Liver (tissue), 9 donors: ENCODE results near the gene GTPBP3. TPM values are rescaled to one million over a fixed set of nuclear protein-coding genes. Genes with fewer than 3 reads are reported as not detected.

Experiments used
- DNase-seq: peaks from one replicate; pipeline ENCODE4 v3.0.0-alpha.2; 2017; ENCODE audit warnings: low spot score
- H3K27ac ChIP-seq, 2 donors: one replicate each; pipeline ENCODE4 v1.7.0; 2013; ENCODE audit warnings: inconsistent platforms in 2 of 2, low read length in 2 of 2, control low read depth in 1 of 2, low read depth in 1 of 2, mild to moderate bottlenecking in 1 of 2
- H3K27me3 ChIP-seq, 4 donors: one replicate each; pipeline versions ENCODE4 v1.6.1 to v1.7.0; 2013; ENCODE audit warnings: low read length in 3 of 4, inconsistent platforms in 1 of 4, mild to moderate bottlenecking in 1 of 4, moderate library complexity in 1 of 4; ENCODE audit not compliant: control insufficient read depth in 4 of 4, insufficient read depth in 4 of 4
- H3K36me3 ChIP-seq, 4 donors: one replicate each; pipeline versions ENCODE4 v1.6.1 to v1.7.0; 2013; ENCODE audit warnings: low read length in 3 of 4, mild to moderate bottlenecking in 3 of 4, low read depth in 1 of 4, moderate library complexity in 1 of 4; ENCODE audit not compliant: control insufficient read depth in 4 of 4, insufficient read depth in 3 of 4
- H3K4me1 ChIP-seq, 4 donors: one replicate each; pipeline versions ENCODE4 v1.6.1 to v1.7.0; 2013; ENCODE audit warnings: low read length in 3 of 4, mild to moderate bottlenecking in 3 of 4, moderate library complexity in 1 of 4; ENCODE audit not compliant: control insufficient read depth in 4 of 4, insufficient read depth in 4 of 4
- H3K4me3 ChIP-seq, 3 donors: one replicate each; pipeline versions ENCODE4 v1.6.1 to v1.7.0; 2013; ENCODE audit warnings: low read length in 3 of 3, control low read depth in 1 of 3, low read depth in 1 of 3, mild to moderate bottlenecking in 1 of 3
- H3K9ac ChIP-seq, 2 donors: one replicate each; pipeline ENCODE4 v1.7.0; 2013; ENCODE audit warnings: low read length in 2 of 2, mild to moderate bottlenecking in 2 of 2, moderate library complexity in 2 of 2, control low read depth in 1 of 2, low read depth in 1 of 2
- H3K9me3 ChIP-seq, 4 donors: one replicate each; pipeline versions ENCODE4 v1.6.1 to v1.7.0; 2013; ENCODE audit warnings: low read length in 3 of 4; ENCODE audit not compliant: control insufficient read depth in 4 of 4
- EGR1 ChIP-seq, 2 donors: IDR thresholded peaks; 2 replicates each; pipeline ENCODE4 v1.6.1; 2016 to 2018; ENCODE audit warnings: antibody characterized with exemption in 2 of 2, low read depth in 2 of 2
- FOXA1 ChIP-seq: IDR thresholded peaks from 2 replicates; pipeline ENCODE4 v1.6.1; 2016; ENCODE audit warnings: antibody characterized with exemption
- FOXA2 ChIP-seq: IDR thresholded peaks from 2 replicates; pipeline ENCODE4 v1.6.1; 2016; ENCODE audit warnings: antibody characterized with exemption
- GABPA ChIP-seq, 2 donors: IDR thresholded peaks in 1 of 2; conservative IDR thresholded peaks in 1 of 2; 2 replicates each; pipeline ENCODE4 v1.6.1; 2016; ENCODE audit warnings: antibody characterized with exemption in 2 of 2, mild to moderate bottlenecking in 1 of 2, moderate library complexity in 1 of 2
- HNF4A ChIP-seq, 2 donors: conservative IDR thresholded peaks; 2 replicates each; pipeline ENCODE4 v1.6.1; 2016; ENCODE audit warnings: antibody characterized with exemption in 2 of 2, mild to moderate bottlenecking in 2 of 2
- HNF4G ChIP-seq: IDR thresholded peaks from 2 replicates; pipeline ENCODE4 v1.6.1; 2016; ENCODE audit warnings: antibody characterized with exemption
- NR2F2 ChIP-seq: IDR thresholded peaks from 2 replicates; pipeline ENCODE4 v1.6.1; 2016; ENCODE audit warnings: antibody characterized with exemption
- RAD21 ChIP-seq, 2 donors: IDR thresholded peaks; 2 replicates each; pipeline ENCODE4 v1.6.1; 2016; ENCODE audit warnings: antibody characterized with exemption in 2 of 2, mild to moderate bottlenecking in 2 of 2
- RXRA ChIP-seq, 2 donors: IDR thresholded peaks; 2 replicates each; pipeline ENCODE4 v1.6.1; 2017 to 2018; ENCODE audit warnings: antibody characterized with exemption in 2 of 2, mild to moderate bottlenecking in 1 of 2
- SP1 ChIP-seq: IDR thresholded peaks from 2 replicates; pipeline ENCODE4 v1.6.1; 2018; ENCODE audit warnings: antibody characterized with exemption, mild to moderate bottlenecking
- TAF1 ChIP-seq: conservative IDR thresholded peaks from 2 replicates; pipeline ENCODE4 v1.6.1; 2016; ENCODE audit warnings: antibody characterized with exemption, mild to moderate bottlenecking
- YY1 ChIP-seq: IDR thresholded peaks from 2 replicates; pipeline ENCODE4 v1.6.1; 2016; ENCODE audit warnings: antibody characterized with exemption, mild to moderate bottlenecking
- WGBS: extraction: QIAGEN DNeasy Blood & Tissue Kit; methylation state at CpG from one replicate; pipeline ENCODE4 v1.1.7; 2013; 5-methylcytosine and 5-hydroxymethylcytosine counted together
- polyA plus RNA-seq, 2 donors: library from polyadenylated mRNA; stranded (reverse) in 1 of 2; unstranded in 1 of 2; fragments of 200-250 nt in 1 of 2; fragments of >200 nt in 1 of 2; fragmentation: Nextera tagmentation in 1 of 2; extraction: Ambion mirVana in 1 of 2; gene quantifications; one replicate each; pipeline versions ENCODE4 v1.2.1 to v1.2.3, GENCODE V29; 2013 to 2015
- total RNA-seq, 2 donors: library from RNA; depleted of rRNA; stranded (reverse); fragments of >200 nt; gene quantifications; one replicate each; pipeline ENCODE4 v1.2.3, GENCODE V29; 2014
- TF ChIP-seq, protein P1 (sequence below): IDR thresholded peaks from 2 replicates; pipeline ENCODE4 v1.6.1; 2016; ENCODE audit warnings: antibody characterized with exemption
- TF ChIP-seq, protein P2 (sequence below): IDR thresholded peaks from 2 replicates; pipeline ENCODE4 v1.6.1; 2016; ENCODE audit warnings: antibody characterized with exemption
- TF ChIP-seq, protein P3 (sequence below): IDR thresholded peaks from 2 replicates; pipeline ENCODE4 v1.6.1; 2016; ENCODE audit warnings: antibody characterized with exemption
- TF ChIP-seq, protein P4 (sequence below): fragments of 150-350 bp; IDR thresholded peaks from 2 replicates; pipeline ENCODE4 v1.5.1; 2017; ENCODE audit warnings: improper control_type of control experiment, low read depth, low read length; ENCODE audit not compliant: missing input control
- TF ChIP-seq, protein P5 (sequence below): IDR thresholded peaks from 2 replicates; pipeline ENCODE4 v1.6.1; 2016; ENCODE audit warnings: antibody characterized with exemption, mild to moderate bottlenecking
- donor health status: healthy.
- donor health status: healthy.
- donor health status: healthy.
- donor health status: healthy.
- donor health status: healthy.

GTPBP3 gene
- total and polyA plus RNA-seq, 4 donors: 4.9 to 15.5 (median 9.6) TPM

DNA sequence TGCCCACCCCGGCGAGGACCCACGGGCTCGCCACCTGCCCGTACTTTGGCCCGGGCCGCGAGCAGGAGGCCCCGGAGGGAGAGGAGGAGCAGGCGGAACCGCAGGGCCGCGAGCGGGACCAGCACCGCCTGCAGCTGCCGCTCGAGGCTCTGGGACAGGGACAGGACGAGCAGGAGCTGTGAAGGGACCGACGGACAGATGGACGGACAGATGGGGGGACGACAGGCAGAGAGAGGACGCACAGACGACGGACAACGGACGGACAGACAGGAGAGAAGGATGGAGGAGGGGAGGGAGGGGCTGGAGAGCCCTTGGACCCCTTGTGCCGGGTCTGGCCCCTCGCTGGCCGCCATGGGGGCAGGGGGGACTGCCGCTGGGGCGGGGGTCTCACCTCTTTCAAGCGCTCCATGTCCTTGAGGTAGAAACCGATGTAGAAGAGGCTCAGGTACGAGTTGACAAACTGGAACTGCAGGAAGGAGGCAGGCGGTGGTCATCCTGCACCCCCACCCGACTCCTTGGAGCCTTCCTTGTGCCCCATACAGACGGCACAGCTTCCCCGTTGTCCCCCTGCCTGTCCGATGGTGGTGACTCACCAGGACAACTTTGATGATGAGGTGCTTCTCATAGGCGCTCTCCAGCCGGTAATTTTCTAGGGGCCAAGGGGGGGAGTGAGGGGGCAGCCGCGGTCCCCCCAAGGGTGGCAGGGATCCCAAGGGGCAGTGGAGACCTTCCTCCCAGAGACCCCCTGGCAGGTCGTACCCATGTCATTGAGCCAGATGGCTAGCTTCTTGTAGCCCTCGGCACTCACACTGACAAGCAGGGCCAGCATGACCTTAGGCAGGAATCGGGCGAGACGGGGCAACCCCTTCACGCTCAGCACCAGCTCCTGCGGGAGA is 7.7 kb upstream of the GTPBP3 start:
- WGBS: 68% methylated on average over 51 of the region's 51 CpGs
- Histone ChIP-seq H3K9ac (no peak overlapping the region), H3K27ac (no peak overlapping the region), H3K36me3 (no peaks in the 10 kb centered on the region), H3K4me3 (no peak overlapping the region), H3K4me1 (peaks cover 15 to 32% (median 21%) of the 10 kb centered on the region in 4 donors), H3K27me3 (no peaks in the 10 kb centered on the region), H3K9me3 (no peaks in the 10 kb centered on the region)
- TF ChIP-seq, protein P1, sequence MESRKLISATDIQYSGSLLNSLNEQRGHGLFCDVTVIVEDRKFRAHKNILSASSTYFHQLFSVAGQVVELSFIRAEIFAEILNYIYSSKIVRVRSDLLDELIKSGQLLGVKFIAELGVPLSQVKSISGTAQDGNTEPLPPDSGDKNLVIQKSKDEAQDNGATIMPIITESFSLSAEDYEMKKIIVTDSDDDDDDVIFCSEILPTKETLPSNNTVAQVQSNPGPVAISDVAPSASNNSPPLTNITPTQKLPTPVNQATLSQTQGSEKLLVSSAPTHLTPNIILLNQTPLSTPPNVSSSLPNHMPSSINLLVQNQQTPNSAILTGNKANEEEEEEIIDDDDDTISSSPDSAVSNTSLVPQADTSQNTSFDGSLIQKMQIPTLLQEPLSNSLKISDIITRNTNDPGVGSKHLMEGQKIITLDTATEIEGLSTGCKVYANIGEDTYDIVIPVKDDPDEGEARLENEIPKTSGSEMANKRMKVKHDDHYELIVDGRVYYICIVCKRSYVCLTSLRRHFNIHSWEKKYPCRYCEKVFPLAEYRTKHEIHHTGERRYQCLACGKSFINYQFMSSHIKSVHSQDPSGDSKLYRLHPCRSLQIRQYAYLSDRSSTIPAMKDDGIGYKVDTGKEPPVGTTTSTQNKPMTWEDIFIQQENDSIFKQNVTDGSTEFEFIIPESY: no peak
- TF ChIP-seq, protein P2, sequence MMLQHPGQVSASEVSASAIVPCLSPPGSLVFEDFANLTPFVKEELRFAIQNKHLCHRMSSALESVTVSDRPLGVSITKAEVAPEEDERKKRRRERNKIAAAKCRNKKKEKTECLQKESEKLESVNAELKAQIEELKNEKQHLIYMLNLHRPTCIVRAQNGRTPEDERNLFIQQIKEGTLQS: no peak
- TF ChIP-seq FOXA1 (no peak), SP1 (no peak), YY1 (no peak), GABPA (IDR thresholded peaks at IDR 0.05 in 1 of 2, conservative IDR thresholded peaks at IDR 0.05 in 1 of 2) (no peak), HNF4G (no peak), HNF4A (conservative IDR thresholded peaks at IDR 0.05) (no peak), RAD21 (IDR thresholded peaks at IDR 0.05) (no peak), TAF1 (no peak), FOXA2 (no peak)
- TF ChIP-seq, protein P3, sequence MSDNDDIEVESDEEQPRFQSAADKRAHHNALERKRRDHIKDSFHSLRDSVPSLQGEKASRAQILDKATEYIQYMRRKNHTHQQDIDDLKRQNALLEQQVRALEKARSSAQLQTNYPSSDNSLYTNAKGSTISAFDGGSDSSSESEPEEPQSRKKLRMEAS: no peak
- no peak for DNase-seq

DNA sequence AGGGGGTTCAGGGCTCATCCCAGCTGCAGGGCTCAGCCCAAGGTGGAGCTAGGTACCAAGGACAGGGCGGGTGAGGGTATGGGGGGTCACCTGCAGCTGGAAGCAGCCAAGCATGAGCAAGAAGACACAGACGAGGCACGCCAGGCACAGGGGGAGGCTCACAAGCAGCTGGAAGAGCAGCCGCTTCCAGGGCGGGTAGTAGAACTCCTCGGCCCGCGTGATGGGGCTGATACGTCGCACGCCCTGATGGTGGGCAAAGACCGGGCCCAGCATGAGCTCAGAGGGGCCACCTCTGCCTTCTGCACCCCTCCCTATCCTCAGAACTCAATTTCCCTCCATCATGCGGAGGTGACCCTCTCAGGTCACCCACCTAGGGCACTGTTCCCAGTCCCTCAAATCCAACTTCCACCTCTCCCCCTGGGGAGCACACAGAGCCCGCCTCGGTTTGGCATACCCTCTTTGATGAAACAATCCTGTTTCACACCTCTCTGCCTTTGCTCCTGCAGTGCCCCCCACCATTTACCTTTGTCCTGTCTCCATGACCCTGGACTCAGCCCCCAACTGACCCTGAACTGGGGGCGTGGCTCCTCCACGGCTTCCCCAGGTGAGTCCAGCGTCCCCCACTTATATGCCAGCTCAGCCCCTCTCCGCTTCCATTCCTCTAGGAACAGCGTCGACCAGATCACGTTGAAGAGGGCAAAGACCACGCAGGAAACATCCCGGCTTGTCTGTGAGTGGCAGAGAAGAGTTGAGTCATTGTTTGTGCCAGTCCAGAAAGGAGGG is 6.9 kb upstream of the GTPBP3 start:
- 94% methylated on average over 24 of the region's 24 CpGs for WGBS
- DNase-seq: no peak
- TF ChIP-seq, protein P3: no peak
- TF ChIP-seq, protein P4, sequence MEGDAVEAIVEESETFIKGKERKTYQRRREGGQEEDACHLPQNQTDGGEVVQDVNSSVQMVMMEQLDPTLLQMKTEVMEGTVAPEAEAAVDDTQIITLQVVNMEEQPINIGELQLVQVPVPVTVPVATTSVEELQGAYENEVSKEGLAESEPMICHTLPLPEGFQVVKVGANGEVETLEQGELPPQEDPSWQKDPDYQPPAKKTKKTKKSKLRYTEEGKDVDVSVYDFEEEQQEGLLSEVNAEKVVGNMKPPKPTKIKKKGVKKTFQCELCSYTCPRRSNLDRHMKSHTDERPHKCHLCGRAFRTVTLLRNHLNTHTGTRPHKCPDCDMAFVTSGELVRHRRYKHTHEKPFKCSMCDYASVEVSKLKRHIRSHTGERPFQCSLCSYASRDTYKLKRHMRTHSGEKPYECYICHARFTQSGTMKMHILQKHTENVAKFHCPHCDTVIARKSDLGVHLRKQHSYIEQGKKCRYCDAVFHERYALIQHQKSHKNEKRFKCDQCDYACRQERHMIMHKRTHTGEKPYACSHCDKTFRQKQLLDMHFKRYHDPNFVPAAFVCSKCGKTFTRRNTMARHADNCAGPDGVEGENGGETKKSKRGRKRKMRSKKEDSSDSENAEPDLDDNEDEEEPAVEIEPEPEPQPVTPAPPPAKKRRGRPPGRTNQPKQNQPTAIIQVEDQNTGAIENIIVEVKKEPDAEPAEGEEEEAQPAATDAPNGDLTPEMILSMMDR: no peak
- TF ChIP-seq HNF4G: no peak
- no peak for TF ChIP-seq FOXA1
- no peak for TF ChIP-seq EGR1 (IDR thresholded peaks at IDR 0.05; ENCODE audit: low read depth in 2 of 2)
- no peak for TF ChIP-seq SP1
- TF ChIP-seq, protein P5, sequence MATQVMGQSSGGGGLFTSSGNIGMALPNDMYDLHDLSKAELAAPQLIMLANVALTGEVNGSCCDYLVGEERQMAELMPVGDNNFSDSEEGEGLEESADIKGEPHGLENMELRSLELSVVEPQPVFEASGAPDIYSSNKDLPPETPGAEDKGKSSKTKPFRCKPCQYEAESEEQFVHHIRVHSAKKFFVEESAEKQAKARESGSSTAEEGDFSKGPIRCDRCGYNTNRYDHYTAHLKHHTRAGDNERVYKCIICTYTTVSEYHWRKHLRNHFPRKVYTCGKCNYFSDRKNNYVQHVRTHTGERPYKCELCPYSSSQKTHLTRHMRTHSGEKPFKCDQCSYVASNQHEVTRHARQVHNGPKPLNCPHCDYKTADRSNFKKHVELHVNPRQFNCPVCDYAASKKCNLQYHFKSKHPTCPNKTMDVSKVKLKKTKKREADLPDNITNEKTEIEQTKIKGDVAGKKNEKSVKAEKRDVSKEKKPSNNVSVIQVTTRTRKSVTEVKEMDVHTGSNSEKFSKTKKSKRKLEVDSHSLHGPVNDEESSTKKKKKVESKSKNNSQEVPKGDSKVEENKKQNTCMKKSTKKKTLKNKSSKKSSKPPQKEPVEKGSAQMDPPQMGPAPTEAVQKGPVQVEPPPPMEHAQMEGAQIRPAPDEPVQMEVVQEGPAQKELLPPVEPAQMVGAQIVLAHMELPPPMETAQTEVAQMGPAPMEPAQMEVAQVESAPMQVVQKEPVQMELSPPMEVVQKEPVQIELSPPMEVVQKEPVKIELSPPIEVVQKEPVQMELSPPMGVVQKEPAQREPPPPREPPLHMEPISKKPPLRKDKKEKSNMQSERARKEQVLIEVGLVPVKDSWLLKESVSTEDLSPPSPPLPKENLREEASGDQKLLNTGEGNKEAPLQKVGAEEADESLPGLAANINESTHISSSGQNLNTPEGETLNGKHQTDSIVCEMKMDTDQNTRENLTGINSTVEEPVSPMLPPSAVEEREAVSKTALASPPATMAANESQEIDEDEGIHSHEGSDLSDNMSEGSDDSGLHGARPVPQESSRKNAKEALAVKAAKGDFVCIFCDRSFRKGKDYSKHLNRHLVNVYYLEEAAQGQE: no peak
- no peak for TF ChIP-seq GABPA (IDR thresholded peaks at IDR 0.05 in 1 of 2, conservative IDR thresholded peaks at IDR 0.05 in 1 of 2)
- TF ChIP-seq NR2F2: no peak
- no peak for TF ChIP-seq RXRA (IDR thresholded peaks at IDR 0.05)
- TF ChIP-seq YY1: no peak
- TF ChIP-seq, protein P1: no peak

More for the DNA sequence above, 6.9 kb upstream of the GTPBP3 start:
- Histone ChIP-seq H3K27me3 (no peaks in the 10 kb centered on the region), H3K9ac (no peak overlapping the region), H3K9me3 (no peaks in the 10 kb centered on the region), H3K36me3 (no peaks in the 10 kb centered on the region), H3K27ac (no peak overlapping the region), H3K4me1 (peaks cover 15 to 31% (median 24%) of the 10 kb centered on the region in 4 donors), H3K4me3 (no peak overlapping the region)
